ENCODE data around the gene PLK5.
"Not testable (repeated sequence)": the region's sequence is repeated elsewhere in the genome, so short reads cannot be mapped to it uniquely, and the experiment has no call there.

PLK5 gene

DNA sequence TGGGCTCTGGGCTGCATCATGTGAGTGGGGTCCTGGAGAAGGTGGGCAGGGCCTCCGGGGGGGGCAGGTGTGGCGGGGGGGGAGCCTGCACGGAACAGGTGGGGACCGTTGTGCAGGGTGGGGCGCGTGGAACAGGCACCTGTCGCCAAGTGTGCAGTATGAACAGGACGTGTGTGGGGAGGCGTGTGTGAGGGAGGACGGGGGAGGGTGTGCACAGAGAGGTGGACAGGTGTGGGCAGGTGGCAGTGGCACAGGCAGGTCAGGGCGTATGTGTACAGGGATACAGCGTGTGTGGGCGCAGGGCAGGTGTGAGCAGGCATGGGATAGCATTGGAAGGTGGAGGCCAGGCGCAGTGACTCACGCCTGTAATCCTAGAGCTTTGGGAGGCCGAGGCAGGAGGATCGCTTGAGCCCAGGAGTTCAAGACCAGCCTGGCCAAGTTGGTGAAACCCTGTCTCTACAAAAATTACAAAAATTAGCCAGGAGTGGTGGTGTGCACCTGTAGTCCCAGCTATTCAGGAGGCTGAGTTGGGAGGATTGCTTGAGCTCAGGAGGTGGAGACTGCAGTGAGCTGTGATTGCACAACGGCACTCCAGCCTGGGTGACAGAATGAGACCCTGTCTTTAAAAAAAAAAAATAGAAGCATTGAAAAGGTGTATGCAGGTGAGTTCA is 3.2 kb downstream of the PLK5 start:
- DNase-seq: no peak

DNA sequence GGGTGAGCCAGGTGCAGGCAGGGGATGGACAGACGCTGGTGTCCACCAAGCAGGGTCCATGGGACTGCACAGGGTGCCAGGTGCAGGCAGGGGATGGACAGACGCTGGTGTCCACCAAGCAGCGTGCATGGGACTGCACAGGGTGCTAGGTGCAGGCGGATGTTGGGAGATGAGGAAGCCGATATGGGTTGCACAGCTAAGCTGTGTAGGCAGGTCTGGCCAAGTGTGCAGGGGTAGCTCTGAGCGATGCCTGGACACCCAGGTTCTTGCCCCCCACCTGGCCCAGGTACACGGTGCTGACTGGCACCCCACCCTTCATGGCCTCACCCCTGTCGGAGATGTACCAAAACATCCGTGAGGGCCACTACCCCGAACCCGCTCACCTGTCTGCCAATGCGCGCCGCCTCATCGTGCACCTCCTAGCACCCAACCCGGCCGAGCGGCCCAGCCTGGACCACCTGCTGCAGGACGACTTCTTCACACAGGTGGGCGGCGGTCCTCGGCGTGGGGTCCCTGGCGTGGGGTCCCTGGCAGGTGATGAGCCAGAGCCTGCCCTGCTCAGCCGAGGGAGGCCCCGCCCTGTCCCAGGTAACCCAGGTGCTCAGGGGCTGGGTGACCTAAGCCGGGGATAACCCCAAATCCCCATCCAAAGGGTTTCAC is 3.9 kb downstream of the PLK5 start:
- DNase-seq: no peak

DNA sequence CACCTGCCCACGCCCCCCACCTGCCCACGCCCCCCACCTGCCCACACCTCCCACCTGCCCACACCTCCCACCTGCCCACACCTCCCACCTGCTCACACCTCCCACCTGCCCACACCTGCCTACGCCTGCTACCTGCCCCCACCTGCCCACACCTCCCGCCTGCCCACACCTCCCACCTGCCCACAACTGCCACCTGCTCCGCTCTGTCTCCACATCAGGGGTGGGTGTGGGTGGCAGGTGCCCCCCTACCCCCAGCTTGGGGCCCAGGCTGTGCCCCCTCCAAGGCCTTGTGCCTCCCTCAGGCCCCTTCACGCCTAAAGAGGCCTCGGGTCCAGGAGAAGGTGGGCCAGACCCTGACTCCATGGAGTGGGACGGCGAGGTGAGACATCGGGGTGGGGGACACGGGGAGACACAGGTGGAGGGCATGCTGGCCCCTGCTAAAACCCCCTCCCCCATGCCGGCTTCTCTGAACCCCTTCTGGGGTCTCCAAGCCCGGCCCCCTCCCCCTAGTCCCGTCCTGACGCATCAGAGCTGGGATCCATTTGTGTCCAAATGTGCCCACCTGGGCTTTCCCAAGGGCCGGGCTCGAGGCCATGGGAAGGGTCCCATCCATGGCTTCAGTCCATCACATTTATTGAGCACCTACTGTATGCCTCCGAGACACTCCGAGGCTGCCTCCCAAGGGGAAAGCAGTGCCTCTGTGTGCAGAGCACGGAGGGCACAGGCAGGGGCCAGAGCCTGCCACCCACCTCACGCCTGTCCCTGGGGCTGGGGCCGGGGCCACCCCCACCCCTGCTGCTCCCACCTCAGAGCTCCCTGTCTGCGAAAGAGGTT is 4.9 kb downstream of the PLK5 start:
- no peak for DNase-seq

DNA sequence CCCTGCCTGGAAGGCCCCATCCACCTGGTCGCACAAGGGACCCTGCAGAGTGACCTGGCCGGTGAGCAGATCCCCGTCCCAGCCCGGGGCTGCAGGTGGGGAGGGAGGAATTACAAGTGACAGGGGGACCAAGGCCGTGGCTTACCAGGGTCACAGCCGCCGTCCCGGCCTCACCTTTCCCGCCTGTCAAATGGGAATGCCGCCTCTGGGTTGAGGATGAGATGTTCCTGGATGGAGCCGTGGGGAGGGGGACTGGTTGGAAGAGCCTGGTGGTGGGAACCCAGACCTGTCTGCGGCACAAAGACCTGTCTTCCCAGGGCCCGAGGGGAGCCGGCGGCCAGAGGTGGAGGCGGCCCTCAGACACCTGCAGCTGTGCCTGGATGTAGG is 5.5 kb downstream of the PLK5 start:
- DNase-seq: no peak

DNA sequence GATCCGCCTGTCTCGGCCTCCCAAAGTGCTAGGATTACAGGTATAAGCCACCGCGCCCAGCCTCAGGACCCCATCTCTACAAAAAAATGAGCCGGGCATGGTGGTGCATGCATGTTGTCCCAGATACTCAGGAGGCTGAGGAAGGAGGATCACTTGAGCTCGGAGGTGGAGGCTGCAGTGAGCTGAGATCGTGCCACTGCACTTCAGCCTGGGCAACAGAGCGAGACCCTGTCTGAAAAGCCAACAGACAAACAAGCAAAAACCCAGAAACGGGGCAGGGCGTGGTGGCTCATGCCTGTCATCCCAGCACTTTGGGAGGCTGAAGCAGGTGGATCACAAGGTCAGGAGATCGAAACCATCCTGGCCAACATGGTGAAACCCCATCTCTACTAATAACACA is 7.0 kb downstream of the PLK5 start:
- not testable (repeated sequence) for DNase-seq

DNA sequence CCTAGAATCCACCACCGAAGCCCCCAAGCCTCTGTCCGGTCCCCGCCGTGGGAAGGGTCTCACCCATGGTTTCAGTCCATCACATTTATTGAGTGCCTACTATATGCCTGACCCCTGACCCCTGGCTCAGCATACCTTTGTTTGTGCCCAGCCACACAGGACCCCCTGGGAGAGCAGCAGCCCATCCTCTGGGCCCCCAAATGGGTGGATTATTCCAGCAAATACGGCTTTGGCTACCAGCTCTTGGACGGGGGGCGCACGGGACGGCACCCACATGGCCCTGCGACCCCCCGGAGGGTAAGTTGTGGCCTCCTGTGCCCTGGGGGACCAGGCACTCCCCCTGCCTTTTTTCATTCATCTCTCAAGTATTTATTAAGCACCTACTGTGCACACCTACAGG is 7.7 kb downstream of the PLK5 start:
- DNase-seq: no peak

DNA sequence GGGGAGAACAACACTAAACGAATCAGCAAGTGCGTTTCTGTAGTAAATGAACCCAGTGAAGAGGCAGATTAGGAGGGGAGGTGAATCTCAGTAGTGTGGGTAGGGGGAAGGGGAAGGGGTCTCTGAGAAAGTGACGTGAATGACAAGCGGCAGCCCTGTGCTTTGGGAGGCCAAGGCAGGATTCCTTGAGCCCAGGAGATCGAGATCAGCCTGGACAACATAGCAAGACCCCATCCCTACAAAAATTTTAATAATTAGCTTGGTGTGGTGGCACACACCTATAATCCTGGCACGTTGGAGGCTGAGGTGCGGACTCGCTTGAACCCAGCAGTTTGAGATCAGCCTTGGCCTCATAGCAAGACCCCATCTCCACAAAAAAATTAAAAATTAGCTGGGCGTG is 8.1 kb downstream of the PLK5 start:
- no peak for DNase-seq

DNA sequence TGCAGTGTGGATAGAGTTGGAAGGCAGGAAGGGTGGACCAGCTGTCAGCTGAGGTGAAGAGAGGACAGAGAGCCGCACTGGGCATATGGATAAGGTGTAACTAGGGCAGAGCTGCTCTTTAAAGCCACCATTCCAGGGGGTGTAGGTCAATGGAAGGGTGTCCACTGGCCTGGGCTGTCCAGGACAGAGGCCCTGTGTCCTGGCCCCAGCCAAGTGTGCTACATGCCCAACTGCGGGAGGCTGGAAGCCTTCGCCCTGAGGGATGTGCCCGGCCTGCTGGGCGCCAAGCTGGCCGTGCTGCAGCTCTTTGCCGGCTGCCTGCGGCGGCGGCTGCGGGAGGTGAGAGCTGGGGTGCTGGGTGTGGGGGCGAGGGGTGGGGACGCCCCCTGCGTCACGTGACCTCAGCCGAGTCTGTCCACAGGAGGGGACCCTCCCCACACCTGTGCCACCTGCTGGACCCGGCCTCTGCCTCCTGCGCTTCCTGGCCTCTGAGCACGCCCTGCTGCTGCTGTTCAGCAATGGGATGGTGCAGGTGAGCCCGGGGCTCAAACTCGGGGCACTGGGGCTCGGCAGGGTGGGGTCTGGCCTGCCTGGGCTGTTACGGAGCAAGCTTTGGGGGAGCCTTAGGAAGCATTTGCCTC is 9.8 kb downstream of the PLK5 start:
- no peak for DNase-seq

DNA sequence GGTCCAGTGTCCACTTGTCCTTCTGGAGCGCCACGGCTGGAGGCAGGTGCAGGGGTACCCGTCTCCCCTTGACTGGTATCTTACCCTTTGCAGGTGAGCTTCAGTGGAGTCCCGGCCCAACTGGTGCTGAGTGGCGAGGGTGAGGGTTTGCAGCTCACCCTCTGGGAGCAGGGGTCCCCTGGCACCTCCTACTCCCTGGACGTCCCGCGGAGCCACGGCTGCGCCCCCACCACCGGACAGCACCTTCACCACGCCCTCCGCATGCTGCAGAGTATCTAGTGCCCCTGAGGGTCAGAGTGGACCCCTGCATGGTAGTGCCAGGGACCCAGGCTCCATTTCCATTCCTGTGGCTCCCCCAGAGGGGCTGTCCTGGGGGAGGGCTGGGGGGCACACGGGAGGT is 11.1 kb downstream of the PLK5 start:
- DNase-seq: no peak

DNA sequence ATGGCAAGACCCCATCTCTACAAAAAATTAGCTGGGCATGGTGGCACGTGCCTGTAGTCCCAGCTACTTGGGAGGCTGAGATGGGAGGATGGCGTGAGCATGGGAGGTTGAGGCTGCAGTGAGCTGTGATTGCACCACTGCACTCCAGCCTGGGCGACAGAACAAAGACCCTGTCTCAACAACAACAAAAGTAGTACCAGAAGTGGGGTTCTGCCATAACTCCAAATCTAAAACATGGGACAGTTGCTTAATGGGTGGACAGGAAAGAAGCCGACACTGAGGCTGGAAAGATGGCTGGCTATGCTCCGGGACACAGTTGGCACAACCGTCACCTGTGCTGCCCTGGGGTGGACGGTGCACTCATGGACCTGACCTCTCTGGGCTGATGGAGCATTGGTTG is 11.8 kb downstream of the PLK5 start:
- not testable (repeated sequence) for DNase-seq

DNA sequence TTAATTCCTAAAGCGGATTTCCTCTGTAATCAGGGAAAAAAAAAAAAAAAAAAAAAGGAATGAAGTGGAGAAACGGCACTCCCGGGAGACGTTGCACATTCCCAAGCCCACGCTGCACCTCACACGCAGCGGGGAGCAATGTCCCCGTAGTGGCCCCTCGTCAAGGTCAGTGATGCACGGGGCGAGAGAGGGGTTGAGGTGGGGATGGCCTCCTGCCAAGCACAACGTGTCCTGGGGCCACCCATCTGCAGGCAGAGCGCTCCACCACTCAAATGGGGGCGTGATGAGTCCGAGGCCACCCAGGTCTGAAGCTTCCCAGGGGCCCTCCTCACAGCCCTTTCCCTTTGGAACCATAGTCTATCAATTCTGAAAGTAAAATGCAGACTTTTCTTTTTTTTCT is 15.1 kb downstream of the PLK5 start:
- DNase-seq: no peak

DNA sequence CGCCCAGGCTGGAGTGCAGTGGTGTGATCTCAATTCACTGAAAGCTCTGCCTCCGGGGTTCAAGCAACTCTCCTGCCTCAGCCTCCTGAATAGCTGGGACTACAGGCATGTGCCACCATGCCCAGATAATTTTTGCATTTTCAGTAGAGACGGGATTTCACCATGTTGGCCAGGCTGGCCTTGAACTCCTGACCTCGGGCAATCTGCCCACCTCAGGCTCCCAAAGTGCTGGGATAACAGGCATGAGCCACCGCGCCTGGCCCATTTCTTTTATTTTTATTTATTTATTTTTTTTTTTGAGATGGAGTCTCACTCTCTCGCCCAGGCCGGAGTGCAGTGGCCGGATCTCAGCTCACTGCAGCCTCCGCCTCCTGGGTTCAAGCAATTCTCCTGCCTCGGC is 15.9 kb downstream of the PLK5 start:
- not testable (repeated sequence) for DNase-seq

DNA sequence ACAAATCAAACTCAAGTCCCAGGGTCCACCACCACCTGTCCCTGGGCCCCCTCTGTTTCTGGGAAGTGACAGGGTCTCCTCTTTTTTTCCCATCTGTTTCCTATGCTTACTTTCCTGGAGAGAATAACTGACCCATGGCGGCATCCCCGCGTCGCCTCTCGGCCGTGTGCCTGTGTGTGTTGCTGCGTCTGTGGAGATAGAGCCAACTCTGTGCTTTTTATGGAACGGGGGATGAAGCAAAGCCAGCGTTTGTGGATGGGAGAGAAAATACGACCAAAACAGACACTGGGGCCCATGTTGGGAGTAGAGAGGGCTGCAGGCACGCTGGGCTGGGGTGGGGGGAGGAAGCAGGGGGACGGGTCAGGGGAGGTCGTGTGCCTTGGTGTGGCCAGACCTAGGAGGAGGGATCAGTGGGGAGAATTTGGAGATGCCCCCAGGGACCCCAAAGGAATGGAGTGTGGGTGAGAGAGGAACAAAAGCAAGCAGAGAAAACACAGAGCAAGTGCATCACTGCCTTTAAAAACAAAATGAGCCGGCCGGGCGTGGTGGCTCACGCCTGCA is 16.6 kb downstream of the PLK5 start:
- DNase-seq: no peak

DNA sequence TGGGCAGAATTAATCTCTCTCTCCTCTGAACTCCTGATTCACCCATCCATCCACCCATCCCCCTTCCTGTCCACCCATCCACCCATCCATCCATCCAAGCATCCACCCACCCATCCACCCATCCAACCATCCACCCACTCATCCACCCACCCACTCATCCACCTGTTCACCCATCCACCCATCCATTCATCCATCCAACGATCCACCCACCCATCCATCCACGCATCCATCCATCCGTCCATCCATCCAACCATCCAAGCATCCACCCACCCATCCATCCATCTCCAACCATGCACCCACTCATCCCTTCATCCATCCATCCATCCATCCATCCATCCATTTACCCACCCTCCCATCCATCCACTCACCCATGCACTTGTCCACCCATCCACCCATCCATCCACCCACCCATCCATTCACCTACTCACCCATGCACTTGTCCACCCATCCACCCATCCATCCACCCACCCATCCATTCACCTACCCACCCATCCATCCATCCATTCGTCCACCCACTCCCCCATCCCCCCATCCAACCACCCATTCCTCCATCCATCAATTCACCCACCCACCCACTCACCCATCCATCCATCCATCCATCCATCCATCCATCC is 25.6 kb downstream of the PLK5 start:
- no peak for DNase-seq

DNA sequence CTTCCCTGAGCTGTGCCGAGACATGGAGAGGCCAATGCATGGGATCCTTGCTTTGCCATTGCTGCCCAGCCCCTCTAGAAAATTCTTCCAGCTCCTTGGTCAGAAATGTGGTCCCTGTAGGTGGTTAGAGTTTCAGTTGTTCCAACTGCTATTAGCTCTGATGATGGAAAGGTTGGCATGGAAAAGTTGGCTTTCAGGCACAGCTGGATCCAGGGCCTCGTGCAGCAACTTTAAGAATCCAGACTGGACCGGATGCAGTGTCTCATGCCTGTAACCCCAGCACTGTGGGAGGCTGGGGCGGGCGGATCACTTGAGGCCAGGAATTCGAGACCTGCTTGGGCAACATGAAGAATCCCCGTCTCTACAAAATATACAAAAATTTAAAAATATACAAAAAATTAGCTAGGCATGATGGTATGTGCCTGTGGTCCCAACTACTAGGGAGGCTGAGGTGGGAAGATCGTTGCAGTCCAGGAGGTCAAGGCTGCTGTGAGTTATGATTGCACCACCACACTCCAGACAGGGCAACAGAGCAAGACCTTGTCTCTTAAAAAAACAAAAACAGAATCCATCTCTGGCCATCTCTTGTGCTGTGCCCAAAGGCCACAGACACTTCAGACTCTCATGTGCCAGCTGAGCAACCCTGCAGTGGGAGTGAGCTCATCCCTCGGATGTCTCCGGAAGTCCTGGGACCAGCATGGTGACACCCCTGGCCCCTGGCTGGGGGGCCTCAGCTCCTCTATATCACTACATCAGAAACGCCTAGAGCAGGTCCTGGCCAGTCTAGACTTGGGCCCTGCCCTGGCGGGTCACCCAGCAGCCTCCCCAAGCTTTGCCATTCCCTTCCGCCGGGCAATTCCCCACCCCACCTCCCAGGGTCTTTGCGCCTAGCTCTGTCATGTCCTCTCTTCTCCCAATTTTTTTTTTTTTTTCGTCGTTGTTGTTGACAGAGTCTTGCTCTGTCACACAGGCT is 27.5 kb downstream of the PLK5 start:
- no peak for DNase-seq

DNA sequence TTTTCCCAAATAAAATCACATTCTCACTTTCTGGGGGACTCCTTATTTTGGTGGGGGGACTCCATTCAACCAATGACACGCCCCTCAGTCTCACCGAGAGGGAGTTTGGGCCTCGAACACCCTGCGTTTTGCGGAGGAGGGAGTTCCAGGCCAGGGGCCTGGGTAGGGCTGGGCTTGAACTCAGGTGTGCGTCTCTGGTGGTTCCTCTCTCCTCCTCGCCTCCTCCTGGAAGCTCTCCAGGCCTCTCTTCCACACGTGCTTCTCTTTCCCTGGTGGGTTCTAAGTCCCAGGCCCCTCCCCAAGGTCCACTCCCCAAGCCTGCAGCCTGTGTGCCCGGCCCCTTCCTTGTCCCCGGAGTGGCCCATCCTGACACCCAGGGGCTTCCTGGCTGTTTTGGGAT is 29.5 kb downstream of the PLK5 start:
- no peak for DNase-seq

DNA sequence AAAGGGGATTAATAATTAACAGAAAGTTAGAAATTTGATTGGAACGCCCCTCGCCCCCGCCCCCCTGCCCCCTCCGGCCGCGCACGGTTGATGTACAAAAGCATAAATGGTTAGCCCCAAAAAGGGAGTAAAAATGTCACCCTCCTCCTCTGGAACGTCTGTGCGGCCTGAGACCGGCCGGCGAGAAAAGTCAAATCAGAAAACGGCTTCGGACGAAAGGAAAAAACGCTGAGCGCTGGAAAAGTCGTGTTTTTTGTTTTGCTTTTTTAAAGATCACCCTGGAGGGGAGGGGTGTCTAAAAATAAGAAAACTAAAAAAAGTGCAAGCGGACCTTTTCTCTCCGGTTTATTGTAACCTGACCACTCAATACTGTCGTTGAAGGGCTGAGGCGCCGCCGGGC is 31.1 kb downstream of the PLK5 start:
- DNase-seq: no peak

DNA sequence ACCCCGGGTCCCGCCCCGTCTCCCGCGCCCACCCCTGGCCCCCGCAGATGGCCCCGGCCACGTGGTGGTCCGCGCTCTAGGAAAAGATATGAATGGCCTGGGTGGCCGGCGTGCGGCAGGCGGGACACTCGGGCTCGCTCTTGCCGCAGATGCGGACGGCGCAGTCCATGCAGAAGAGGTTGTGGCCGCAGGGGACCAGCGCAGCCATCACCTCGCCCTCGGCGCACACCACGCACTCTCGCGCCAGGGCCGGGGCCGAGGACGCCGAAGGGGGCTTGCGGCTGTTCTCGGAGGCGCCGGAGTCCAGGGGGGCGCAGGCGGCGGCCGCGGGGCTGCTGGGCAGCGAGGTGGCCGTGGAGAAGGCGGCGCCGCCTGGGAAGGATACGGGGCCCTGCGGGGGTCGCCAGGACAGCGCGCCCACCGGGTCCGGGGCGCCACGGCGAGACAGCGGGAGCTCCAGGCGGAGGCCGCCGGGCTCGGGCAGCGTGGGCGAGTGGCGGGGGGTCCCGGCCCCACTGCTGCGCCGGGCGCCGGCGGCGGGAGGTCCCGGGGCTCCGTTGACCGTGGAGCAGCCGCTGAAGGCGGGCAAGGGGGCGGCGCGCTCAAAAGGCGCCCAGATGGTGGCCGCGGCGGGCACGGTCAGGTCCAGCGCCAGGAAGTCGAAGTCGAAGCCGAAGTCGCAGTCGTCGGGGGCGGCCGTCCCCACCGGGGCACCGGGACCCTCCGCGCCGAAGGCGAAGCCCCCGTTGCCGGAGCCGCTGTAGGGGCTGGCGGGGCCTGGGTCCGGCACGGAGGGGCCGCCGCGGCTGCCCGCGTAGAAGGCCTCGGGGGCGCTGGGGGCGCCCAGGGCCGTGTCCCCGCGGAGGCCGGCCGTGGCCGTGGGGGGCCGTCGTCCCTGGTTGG is 31.9 kb downstream of the PLK5 start:
- no peak for DNase-seq

DNA sequence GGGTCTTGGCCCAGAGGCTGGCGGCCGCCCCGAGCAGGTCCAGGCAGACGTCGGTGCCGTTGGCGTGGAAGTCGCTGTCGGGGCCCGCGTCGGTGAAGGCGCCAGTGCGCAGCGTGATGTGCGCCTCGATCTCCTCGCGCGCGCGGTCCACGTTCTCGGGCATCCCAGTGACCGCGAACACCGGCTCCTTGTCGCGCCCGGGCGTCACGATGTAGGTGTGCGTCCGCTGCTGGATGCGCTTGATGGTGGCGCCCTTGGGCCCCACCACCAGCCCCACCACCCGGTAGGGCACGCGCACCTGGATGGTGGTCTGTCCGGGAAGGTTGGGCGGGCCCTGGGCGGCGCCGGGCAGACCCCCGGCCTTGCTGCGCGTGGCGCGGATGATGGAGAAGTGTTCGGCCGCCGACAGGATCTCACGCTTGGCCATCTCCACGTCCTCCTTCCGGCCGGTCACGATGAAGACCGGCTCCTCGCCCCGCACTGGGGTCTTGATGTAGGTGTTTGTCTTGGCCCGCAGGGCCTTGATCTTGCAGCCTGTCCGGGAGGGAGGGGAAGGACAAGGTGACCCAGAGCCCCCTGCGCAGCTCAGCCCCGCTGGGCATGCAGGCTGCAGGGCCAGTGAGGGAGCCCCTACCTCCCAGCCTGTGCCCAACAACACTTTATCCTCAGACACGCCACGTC is 32.7 kb downstream of the PLK5 start:
- no peak for DNase-seq

DNA sequence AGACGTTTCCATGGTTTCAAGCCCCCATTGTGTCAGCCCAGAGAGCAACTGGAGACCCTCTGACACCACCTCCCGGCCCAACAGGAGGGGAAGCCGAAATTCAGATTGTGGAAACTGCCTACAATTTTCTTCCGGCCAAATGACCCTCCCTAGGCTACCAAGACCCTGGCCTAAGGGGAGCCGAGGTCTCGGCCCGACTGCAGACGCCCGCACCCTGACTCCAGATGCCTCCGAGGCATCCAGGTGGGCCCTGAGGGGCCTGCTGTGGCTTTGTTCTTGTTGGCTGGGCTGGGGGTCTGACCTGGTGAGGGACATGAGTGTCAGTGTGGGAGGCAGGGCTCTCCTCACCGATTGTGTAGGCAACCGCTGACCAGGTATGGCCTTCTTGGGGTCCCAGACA is 34.7 kb downstream of the PLK5 start:
- no peak for DNase-seq

Data from NCI-H446 (cell line).